Measurements from ENCODE around the gene MAD2L2. TPM values are rescaled to one million over a fixed set of nuclear protein-coding genes. Genes with fewer than 3 reads are reported as not detected.
A peak's percentile ranks its signal among the peaks of the same experiment; 100 is the strongest.

Gene MAD2L2
- total RNA-seq, 1 donor from 2014 or later, result 113 TPM

DNA sequence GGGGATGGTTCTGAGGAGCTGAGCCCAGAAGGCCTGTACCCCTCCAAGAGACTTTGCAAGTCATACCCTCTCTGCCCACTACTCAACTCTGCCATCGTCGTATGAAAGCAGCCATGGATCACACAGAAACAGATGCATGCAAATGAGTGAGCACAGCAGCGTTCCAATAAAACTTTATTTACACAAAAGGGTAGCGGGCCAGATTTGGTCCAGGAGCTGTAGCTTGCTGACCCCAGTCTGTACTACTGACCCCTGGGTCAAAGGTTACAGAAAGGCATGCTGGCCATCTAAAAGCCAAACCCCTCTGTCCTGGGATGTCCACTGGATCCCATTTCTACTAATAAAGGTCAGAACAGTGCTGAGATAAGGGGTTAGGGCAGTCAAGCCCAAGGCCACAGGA lies 46.2 kb upstream of the MAD2L2 start:
- no peak overlapping the region for H3K4me3 Mint-ChIP-seq (ENCODE audit: low read depth)
- TF ChIP-seq, protein P1, sequence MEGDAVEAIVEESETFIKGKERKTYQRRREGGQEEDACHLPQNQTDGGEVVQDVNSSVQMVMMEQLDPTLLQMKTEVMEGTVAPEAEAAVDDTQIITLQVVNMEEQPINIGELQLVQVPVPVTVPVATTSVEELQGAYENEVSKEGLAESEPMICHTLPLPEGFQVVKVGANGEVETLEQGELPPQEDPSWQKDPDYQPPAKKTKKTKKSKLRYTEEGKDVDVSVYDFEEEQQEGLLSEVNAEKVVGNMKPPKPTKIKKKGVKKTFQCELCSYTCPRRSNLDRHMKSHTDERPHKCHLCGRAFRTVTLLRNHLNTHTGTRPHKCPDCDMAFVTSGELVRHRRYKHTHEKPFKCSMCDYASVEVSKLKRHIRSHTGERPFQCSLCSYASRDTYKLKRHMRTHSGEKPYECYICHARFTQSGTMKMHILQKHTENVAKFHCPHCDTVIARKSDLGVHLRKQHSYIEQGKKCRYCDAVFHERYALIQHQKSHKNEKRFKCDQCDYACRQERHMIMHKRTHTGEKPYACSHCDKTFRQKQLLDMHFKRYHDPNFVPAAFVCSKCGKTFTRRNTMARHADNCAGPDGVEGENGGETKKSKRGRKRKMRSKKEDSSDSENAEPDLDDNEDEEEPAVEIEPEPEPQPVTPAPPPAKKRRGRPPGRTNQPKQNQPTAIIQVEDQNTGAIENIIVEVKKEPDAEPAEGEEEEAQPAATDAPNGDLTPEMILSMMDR (IDR thresholded peaks at IDR 0.05; ENCODE audit: unreplicated experiment), result no peak
- H3K9me3 Mint-ChIP-seq (ENCODE audit: low read depth), result no peaks in the 10 kb centered on the region
- H3K4me1 Mint-ChIP-seq (ENCODE audit: low read depth), result peaks cover 4% of the 10 kb centered on the region
- no peak for DNase-seq (ENCODE audit: low spot score, unreplicated experiment)
- H3K27ac Mint-ChIP-seq, result no peak overlapping the region
- no peaks in the 10 kb centered on the region for H3K36me3 Mint-ChIP-seq (ENCODE audit: insufficient read depth)
- no peaks in the 10 kb centered on the region for H3K27me3 Mint-ChIP-seq

DNA sequence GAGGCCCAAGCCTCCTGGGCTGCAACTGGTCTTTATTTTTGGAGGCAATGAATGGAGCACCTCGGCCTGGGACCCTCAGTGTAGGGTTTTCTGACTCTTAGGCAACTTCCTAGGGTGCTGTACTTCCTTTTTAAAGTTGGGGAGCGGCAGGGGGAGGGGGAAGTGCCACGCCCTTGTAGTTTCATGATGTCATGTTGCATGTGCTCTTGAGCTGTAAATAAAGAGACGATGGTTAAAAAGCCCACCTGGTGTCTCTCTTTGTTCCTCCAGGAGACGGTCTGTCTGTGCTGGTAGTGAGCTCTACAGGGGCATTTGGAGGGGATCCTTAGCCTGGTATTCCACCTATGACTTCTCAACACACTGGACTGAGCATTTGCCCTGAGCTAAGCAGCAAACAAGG lies 44.7 kb upstream of the MAD2L2 start:
- no peak overlapping the region for H3K4me3 Mint-ChIP-seq (ENCODE audit: low read depth)
- TF ChIP-seq, protein P1 (IDR thresholded peaks at IDR 0.05; ENCODE audit: unreplicated experiment), result no peak
- H3K27ac Mint-ChIP-seq, result no peak overlapping the region
- H3K9me3 Mint-ChIP-seq (ENCODE audit: low read depth), result no peaks in the 10 kb centered on the region
- peaks cover 1% of the 10 kb centered on the region for H3K4me1 Mint-ChIP-seq (ENCODE audit: low read depth)
- no peaks in the 10 kb centered on the region for H3K36me3 Mint-ChIP-seq (ENCODE audit: insufficient read depth)
- no peak for DNase-seq (ENCODE audit: low spot score, unreplicated experiment)
- no peaks in the 10 kb centered on the region for H3K27me3 Mint-ChIP-seq

DNA sequence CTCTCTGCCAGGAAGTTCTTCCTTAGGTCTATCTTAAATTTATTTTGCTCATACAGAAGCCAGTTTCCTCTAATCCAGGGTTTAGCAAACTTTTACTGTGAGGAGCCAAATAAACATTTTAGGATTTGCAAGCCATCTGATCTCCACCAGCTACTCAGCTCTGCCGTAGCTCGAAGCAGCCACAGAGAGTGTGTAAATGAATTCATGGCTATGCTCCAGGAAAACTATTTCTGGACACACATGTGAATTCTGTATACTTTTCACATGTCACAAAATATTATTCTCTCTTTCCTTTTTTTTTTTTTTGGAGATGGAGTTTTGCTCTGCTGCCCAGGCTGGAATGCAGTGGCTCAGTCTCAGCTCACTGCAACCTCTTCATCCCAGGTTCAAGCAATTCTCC lies 41.6 kb upstream of the MAD2L2 start:
- no peak for DNase-seq (ENCODE audit: low spot score, unreplicated experiment)

DNA sequence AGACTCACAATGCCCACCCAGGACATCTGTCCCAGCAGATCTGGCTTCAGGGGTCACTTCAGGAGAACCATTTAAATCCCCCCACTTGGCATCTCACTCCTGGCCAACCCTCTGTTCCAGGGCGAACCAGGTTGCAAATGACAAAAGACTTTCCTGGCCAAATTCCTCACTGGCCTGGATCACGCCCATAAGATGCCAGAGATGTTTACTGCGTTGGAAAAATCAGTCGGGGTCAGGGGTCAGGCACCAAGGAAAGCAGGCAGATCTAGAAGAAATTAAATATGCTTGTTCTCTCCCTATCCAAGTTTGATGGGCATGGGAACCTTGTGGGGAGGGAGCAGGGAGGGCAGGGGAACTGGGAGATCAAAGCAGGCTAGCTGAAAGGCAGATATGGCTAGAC lies 40.4 kb upstream of the MAD2L2 start:
- TF ChIP-seq, protein P1 (IDR thresholded peaks at IDR 0.05; ENCODE audit: unreplicated experiment), result no peak
- Mint-ChIP-seq H3K4me1 (ENCODE audit: low read depth) (no peaks in the 10 kb centered on the region), H3K9me3 (ENCODE audit: low read depth) (no peaks in the 10 kb centered on the region), H3K27ac (peak overlapping the region; percentile 31), H3K36me3 (ENCODE audit: insufficient read depth) (no peaks in the 10 kb centered on the region), H3K4me3 (ENCODE audit: low read depth) (no peak overlapping the region), H3K27me3 (peaks cover 15% of the 10 kb centered on the region)
- no peak for DNase-seq (ENCODE audit: low spot score, unreplicated experiment)

More for the DNA sequence above, 41.6 kb upstream of the MAD2L2 start:
- Mint-ChIP-seq H3K27me3 (peaks cover 14% of the 10 kb centered on the region), H3K4me3 (ENCODE audit: low read depth) (no peak overlapping the region), H3K9me3 (ENCODE audit: low read depth) (no peaks in the 10 kb centered on the region), H3K27ac (no peak overlapping the region), H3K4me1 (ENCODE audit: low read depth) (no peaks in the 10 kb centered on the region), H3K36me3 (ENCODE audit: insufficient read depth) (no peaks in the 10 kb centered on the region)
- TF ChIP-seq, protein P1 (IDR thresholded peaks at IDR 0.05; ENCODE audit: unreplicated experiment), result no peak

DNA sequence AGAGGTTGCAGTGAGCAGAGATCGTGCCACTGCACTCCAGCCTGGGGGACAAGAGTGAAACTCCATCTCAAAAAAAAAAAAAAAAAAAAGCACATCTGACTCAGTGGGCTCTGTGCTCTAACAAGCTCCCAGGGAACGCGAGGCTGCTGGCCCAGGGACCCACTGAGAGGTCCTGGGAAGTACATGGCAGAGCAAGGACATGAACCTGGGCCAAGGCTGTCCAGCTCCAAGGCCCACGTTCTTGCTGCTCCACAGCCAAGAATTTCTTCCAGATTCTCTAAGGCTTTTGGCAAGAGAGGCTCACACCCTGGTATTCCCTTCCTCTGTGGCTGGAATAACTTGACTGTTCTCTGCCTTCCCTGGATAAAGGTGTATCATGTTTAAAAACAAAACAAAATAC lies 39.6 kb upstream of the MAD2L2 start:
- TF ChIP-seq, protein P1 (IDR thresholded peaks at IDR 0.05; ENCODE audit: unreplicated experiment), result no peak
- H3K4me3 Mint-ChIP-seq (ENCODE audit: low read depth), result no peak overlapping the region
- no peaks in the 10 kb centered on the region for H3K9me3 Mint-ChIP-seq (ENCODE audit: low read depth)
- no peak overlapping the region for H3K27ac Mint-ChIP-seq
- no peak for DNase-seq (ENCODE audit: low spot score, unreplicated experiment)
- no peaks in the 10 kb centered on the region for H3K36me3 Mint-ChIP-seq (ENCODE audit: insufficient read depth)
- H3K4me1 Mint-ChIP-seq (ENCODE audit: low read depth), result no peaks in the 10 kb centered on the region
- peaks cover 18% of the 10 kb centered on the region for H3K27me3 Mint-ChIP-seq

All from progenitor cell of endocrine pancreas (in vitro differentiated cells).